IMR-90 (cell line): ENCODE results near the gene GABPB1. TPM values are rescaled to one million over a fixed set of nuclear protein-coding genes. Genes with fewer than 3 reads are reported as not detected.

Experiments used
- ATAC-seq: fragments of 200-7000 bp; cut with Tn5 transposase; 2 replicates; pipeline ENCODE4 v1.9.1; 2020; ENCODE audit warnings: low read depth, mild to moderate bottlenecking, moderate library complexity
- BruUV-seq: library from RNA; stranded (reverse); fragments of 400-500 nt; replicated peaks from 2 replicates; lab custom pipeline; 2021; lab: Mats Ljungman, UMichigan
- CTCF ChIA-PET: fragments of 300-600 bp; formaldehyde crosslinking; extraction: SDS; loops from one replicate; lab custom pipeline; 2021; ENCODE audit warnings: antibody characterized with exemption; lab: Yijun Ruan, JAX
- POLR2A ChIA-PET: fragments of 300-600 bp; sonication (Branson Sonifier 250); formaldehyde crosslinking; loops from one replicate; lab custom pipeline; 2022; ENCODE audit warnings: antibody characterized with exemption; ENCODE audit not compliant: unreplicated experiment; lab: Charles Lee
- DNase-seq: peaks from one replicate; pipeline ENCODE4 v3.0.0; 2013
- H2AFZ ChIP-seq: replicated peaks from 2 replicates; pipeline ENCODE3; 2013; ENCODE audit warnings: low read length, mild to moderate bottlenecking; ENCODE audit not compliant: poor library complexity
- H2AK5ac ChIP-seq: 2 replicates; pipeline ENCODE4 v1.6.1; 2013; ENCODE audit warnings: low read depth, low read length, inconsistent platforms
- H2AK9ac ChIP-seq: replicated peaks from 2 replicates; pipeline ENCODE3; 2013; ENCODE audit warnings: mild to moderate bottlenecking, low read depth, low read length, moderate library complexity; ENCODE audit not compliant: poor library complexity
- H2BK120ac ChIP-seq: 2 replicates; pipeline ENCODE4 v1.6.1; 2013; ENCODE audit warnings: low read depth, low read length, inconsistent platforms
- H2BK15ac ChIP-seq: 3 replicates; pipeline ENCODE4 v1.6.1; 2013; ENCODE audit warnings: low read depth, low read length, inconsistent platforms
- H2BK20ac ChIP-seq: 2 replicates; pipeline ENCODE4 v1.6.1; 2013; ENCODE audit warnings: low read depth, mild to moderate bottlenecking, inconsistent platforms, low read length, moderate library complexity
- H2BK5ac ChIP-seq: 2 replicates; pipeline ENCODE4 v1.6.1; 2013; ENCODE audit warnings: mild to moderate bottlenecking, low read depth, low read length, inconsistent platforms; ENCODE audit not compliant: poor library complexity, severe bottlenecking
- H3K14ac ChIP-seq: replicated peaks from 2 replicates; pipeline ENCODE4 v1.6.1; 2013; ENCODE audit warnings: low read depth, low read length, inconsistent platforms
- H3K18ac ChIP-seq: 2 replicates; pipeline ENCODE4 v1.6.1; 2013; ENCODE audit warnings: low read depth, low read length, control low read depth
- H3K23ac ChIP-seq: 2 replicates; pipeline ENCODE4 v1.6.1; 2013; ENCODE audit warnings: low read depth, low read length, inconsistent platforms
- H3K27ac ChIP-seq: 2 replicates; pipeline ENCODE4 v1.5.1; 2013; ENCODE audit warnings: mild to moderate bottlenecking, control low read depth, low read length; ENCODE audit not compliant: insufficient read depth
- H3K27me3 ChIP-seq: 2 replicates; pipeline ENCODE4 v1.6.1; 2013; ENCODE audit warnings: low read length; ENCODE audit not compliant: control insufficient read depth, insufficient read depth
- H3K36me3 ChIP-seq: 2 replicates; pipeline ENCODE4 v1.6.1; 2013; ENCODE audit warnings: low read length, mixed read lengths; ENCODE audit not compliant: control insufficient read depth, insufficient read depth
- H3K4ac ChIP-seq: 2 replicates; pipeline ENCODE4 v1.6.1; 2013; ENCODE audit warnings: low read depth, low read length, inconsistent platforms
- H3K4me1 ChIP-seq: 2 replicates; pipeline ENCODE4 v1.6.1; 2013; ENCODE audit warnings: low read length, mixed read lengths; ENCODE audit not compliant: control insufficient read depth, insufficient read depth
- H3K4me2 ChIP-seq: 2 replicates; pipeline ENCODE4 v1.6.1; 2013; ENCODE audit warnings: low read depth, mild to moderate bottlenecking, control low read depth, low read length, moderate library complexity
- H3K4me3 ChIP-seq: 2 replicates; pipeline ENCODE4 v1.5.1; 2013; ENCODE audit warnings: low read depth, mild to moderate bottlenecking, control low read depth, low read length, moderate library complexity; ENCODE audit not compliant: insufficient read depth
- H3K56ac ChIP-seq: 2 replicates; pipeline ENCODE4 v1.6.1; 2013; ENCODE audit warnings: low read length, inconsistent platforms; ENCODE audit not compliant: insufficient read depth; ENCODE audit errors: extremely low read depth
- H3K79me1 ChIP-seq, 2 experiments: 2 replicates each; pipeline ENCODE4 v1.6.1; 2013; ENCODE audit warnings: low read length in 2 of 2, inconsistent platforms in 1 of 2, low read depth in 1 of 2
- H3K9ac ChIP-seq: 2 replicates; pipeline ENCODE4 v1.6.1; 2013; ENCODE audit warnings: low read depth, low read length, control low read depth
- H3K9me1 ChIP-seq: 2 replicates; pipeline ENCODE4 v1.6.1; 2013; ENCODE audit warnings: low read length, inconsistent platforms; ENCODE audit not compliant: insufficient read depth
- H3K9me3 ChIP-seq: 2 replicates; pipeline ENCODE4 v1.6.1; 2013; ENCODE audit warnings: low read length; ENCODE audit not compliant: control insufficient read depth, insufficient read depth
- H4K20me1 ChIP-seq: 2 replicates; pipeline ENCODE4 v1.6.1; 2013; ENCODE audit warnings: low read length, inconsistent platforms; ENCODE audit not compliant: insufficient read depth
- H4K5ac ChIP-seq: 2 replicates; pipeline ENCODE4 v1.6.1; 2013; ENCODE audit warnings: mild to moderate bottlenecking, low read depth, low read length, control low read depth
- H4K8ac ChIP-seq, 2 experiments: 2 replicates each; pipeline ENCODE4 v1.6.1; 2013; ENCODE audit warnings: low read depth in 2 of 2, low read length in 2 of 2, control low read depth in 1 of 2, inconsistent platforms in 1 of 2
- H4K91ac ChIP-seq: 2 replicates; pipeline ENCODE4 v1.6.1; 2013; ENCODE audit warnings: low read depth, low read length, inconsistent platforms; ENCODE audit not compliant: insufficient read depth
- CHD1 ChIP-seq: IDR thresholded peaks from 2 replicates; pipeline ENCODE4 v1.6.1; 2012; ENCODE audit warnings: low read depth, low read length, improper control_type of control experiment
- MAFK ChIP-seq: IDR thresholded peaks from 2 replicates; pipeline ENCODE4 v1.6.1; 2012; ENCODE audit warnings: low read depth, low read length, improper control_type of control experiment
- MAZ ChIP-seq: IDR thresholded peaks from 2 replicates; pipeline ENCODE4 v1.6.1; 2012; ENCODE audit warnings: low read depth, mild to moderate bottlenecking, low read length, improper control_type of control experiment, moderate library complexity, borderline replicate concordance
- RAD21 ChIP-seq: IDR thresholded peaks from 2 replicates; pipeline ENCODE4 v1.6.1; 2012; ENCODE audit warnings: low read length, improper control_type of control experiment
- RCOR1 ChIP-seq: IDR thresholded peaks from 2 replicates; pipeline ENCODE4 v1.6.1; 2012; ENCODE audit warnings: mild to moderate bottlenecking, low read length, improper control_type of control experiment; ENCODE audit not compliant: insufficient replicate concordance
- SMC3 ChIP-seq: fragments of 150-350 bp; IDR thresholded peaks from 2 replicates; pipeline ENCODE4 v1.6.1; 2016; ENCODE audit warnings: low read depth, mild to moderate bottlenecking, antibody characterized with exemption, low read length, moderate library complexity
- WGBS, 2 experiments: methylation state at CpG; one replicate each; pipeline versions ENCODE4 v1.1.5 to v1.1.7; 2013; ENCODE audit warnings: missing lambda C conversion rate in 2 of 2; ENCODE audit not compliant: insufficient read length in 1 of 2; ENCODE audit errors: extremely low coverage in 2 of 2; 5-methylcytosine and 5-hydroxymethylcytosine counted together
- dilution Hi-C: fragments of 300-500 bp; cut with HindIII; formaldehyde crosslinking; loops from one replicate; pipeline ENCODE4 v1.14.3; 2018; ENCODE audit warnings: low sequenced_read_pairs; ENCODE audit not compliant: unreplicated experiment
- in situ Hi-C: fragments of 300-500 bp; cut with MboI; formaldehyde crosslinking; loops from 3 replicates; pipeline ENCODE4 v1.14.3; 2019; ENCODE audit warnings: low sequenced_read_pairs, inconsistent platforms, mixed read lengths
- intact Hi-C: fragments of 100-400 bp; cut with micrococcal nuclease; formaldehyde crosslinking; loops from 2 replicates; pipeline ENCODE4 v1.10.0; 2022
- polyA plus RNA-seq, 3 experiments: library from polyadenylated mRNA; depleted of rRNA; stranded (reverse); fragments of >200 nt; gene quantifications; 2 replicates each; pipeline ENCODE4 v1.2.3, GENCODE V29; 2012; ENCODE audit warnings: low replicate concordance in 1 of 3
- total RNA-seq: library from RNA; depleted of rRNA; stranded (reverse); fragments of >200 nt; gene quantifications from 2 replicates; pipeline ENCODE4 v1.2.3, GENCODE V29; 2012
- TF ChIP-seq, protein P1 (sequence below): fragments of 150-350 bp; IDR thresholded peaks from 2 replicates; pipeline ENCODE4 v1.6.1; 2016; ENCODE audit warnings: low read depth, mild to moderate bottlenecking, low read length, moderate library complexity, borderline replicate concordance
- TF ChIP-seq, protein P2 (sequence below): fragments of 150-350 bp; IDR thresholded peaks from 2 replicates; pipeline ENCODE4 v1.6.1; 2017; ENCODE audit warnings: mild to moderate bottlenecking, antibody characterized with exemption, low read length, low read depth

Gene GABPB1
- total and polyA plus RNA-seq, 2 of the 4 experiments (the other 2 are of a cell fraction): 26.3 to 89.3 TPM

DNA sequence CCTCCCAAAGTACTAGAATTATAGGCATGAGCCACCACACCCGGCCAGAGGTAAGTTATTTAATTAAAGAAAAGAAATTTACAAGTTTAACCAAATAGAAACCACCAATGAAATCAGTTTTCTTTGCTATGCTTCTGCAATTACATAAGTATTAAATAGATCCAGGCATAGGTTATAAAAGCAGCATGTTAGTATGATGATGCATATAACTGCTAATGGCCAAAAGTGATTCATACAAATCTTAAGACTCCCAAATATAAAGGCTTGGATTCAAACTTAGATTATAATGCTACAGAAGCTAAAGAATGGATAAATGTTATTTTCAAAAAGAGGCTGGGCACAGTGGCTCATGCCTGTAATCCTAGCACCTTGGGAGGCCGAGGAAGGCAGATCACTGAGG lies 56.7 kb downstream of the GABPB1 start:
- no CpG with 5 or more reads among the region's 2 CpGs for WGBS, 2 experiments
- POLR2A ChIA-PET: no interaction called here
- H3K4me1 ChIP-seq: no peaks in the 10 kb centered on the region
- H3K4ac ChIP-seq: no peak overlapping the region
- H3K36me3 ChIP-seq: peaks cover 24% of the 10 kb centered on the region
- H3K27me3 ChIP-seq: no peaks in the 10 kb centered on the region
- H3K4me3 ChIP-seq: no peak overlapping the region
- dilution Hi-C loops: no loop called here
- no peak overlapping the region for H3K56ac ChIP-seq
- no peaks in the 10 kb centered on the region for H4K20me1 ChIP-seq
- DNase-seq (peak; percentile 63), ATAC-seq (no peak; the same call in 1 of the 2 replicates)
- H2BK5ac ChIP-seq: no peak overlapping the region
- H3K18ac ChIP-seq: no peak overlapping the region
- no peak overlapping the region for H2AFZ ChIP-seq
- H3K23ac ChIP-seq: no peak overlapping the region
- no TSS peak for BruUV-seq
- H3K14ac ChIP-seq: no peak overlapping the region
- no peak overlapping the region for H3K9ac ChIP-seq
- CTCF ChIA-PET: no interaction called here
- H3K27ac ChIP-seq: no peak overlapping the region
- no peak overlapping the region for H3K4me2 ChIP-seq
- H2BK120ac ChIP-seq: no peak overlapping the region
- H3K79me1 ChIP-seq: no peaks in the 10 kb centered on the region; a peak in 1 of 4 replicates
- no peaks in the 10 kb centered on the region for H3K9me3 ChIP-seq
- H2AK5ac ChIP-seq: no peak overlapping the region
- no peaks in the 10 kb centered on the region for H3K9me1 ChIP-seq
- in situ Hi-C loops: no loop called here
- H4K5ac ChIP-seq: no peak overlapping the region
- no peak overlapping the region for H2AK9ac ChIP-seq
- H2BK20ac ChIP-seq: no peak overlapping the region
- no peak overlapping the region for H2BK15ac ChIP-seq
- intact Hi-C loops: no loop called here
- H4K91ac ChIP-seq: no peak overlapping the region
- no peak for TF ChIP-seq CHD1
- no peak for TF ChIP-seq MAFK
- TF ChIP-seq MAZ: no peak
- no peak for TF ChIP-seq RAD21
- TF ChIP-seq, protein P1, sequence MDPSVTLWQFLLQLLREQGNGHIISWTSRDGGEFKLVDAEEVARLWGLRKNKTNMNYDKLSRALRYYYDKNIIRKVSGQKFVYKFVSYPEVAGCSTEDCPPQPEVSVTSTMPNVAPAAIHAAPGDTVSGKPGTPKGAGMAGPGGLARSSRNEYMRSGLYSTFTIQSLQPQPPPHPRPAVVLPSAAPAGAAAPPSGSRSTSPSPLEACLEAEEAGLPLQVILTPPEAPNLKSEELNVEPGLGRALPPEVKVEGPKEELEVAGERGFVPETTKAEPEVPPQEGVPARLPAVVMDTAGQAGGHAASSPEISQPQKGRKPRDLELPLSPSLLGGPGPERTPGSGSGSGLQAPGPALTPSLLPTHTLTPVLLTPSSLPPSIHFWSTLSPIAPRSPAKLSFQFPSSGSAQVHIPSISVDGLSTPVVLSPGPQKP: no peak
- TF ChIP-seq, protein P2, sequence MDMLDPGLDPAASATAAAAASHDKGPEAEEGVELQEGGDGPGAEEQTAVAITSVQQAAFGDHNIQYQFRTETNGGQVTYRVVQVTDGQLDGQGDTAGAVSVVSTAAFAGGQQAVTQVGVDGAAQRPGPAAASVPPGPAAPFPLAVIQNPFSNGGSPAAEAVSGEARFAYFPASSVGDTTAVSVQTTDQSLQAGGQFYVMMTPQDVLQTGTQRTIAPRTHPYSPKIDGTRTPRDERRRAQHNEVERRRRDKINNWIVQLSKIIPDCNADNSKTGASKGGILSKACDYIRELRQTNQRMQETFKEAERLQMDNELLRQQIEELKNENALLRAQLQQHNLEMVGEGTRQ: no peak
- no peak for TF ChIP-seq RCOR1
- TF ChIP-seq SMC3: no peak
- no peak overlapping the region for H4K8ac ChIP-seq
